HG03378 (cell line): Measurements from ENCODE around the gene CDC25C.

Experiments
- ATAC-seq: cut with Tn5 transposase; IDR thresholded peaks from one replicate; pipeline ENCODE4 v1.9.1; 2021; ENCODE audit warnings: mild to moderate bottlenecking, moderate library complexity; ENCODE audit not compliant: unreplicated experiment

CDC25C gene

DNA sequence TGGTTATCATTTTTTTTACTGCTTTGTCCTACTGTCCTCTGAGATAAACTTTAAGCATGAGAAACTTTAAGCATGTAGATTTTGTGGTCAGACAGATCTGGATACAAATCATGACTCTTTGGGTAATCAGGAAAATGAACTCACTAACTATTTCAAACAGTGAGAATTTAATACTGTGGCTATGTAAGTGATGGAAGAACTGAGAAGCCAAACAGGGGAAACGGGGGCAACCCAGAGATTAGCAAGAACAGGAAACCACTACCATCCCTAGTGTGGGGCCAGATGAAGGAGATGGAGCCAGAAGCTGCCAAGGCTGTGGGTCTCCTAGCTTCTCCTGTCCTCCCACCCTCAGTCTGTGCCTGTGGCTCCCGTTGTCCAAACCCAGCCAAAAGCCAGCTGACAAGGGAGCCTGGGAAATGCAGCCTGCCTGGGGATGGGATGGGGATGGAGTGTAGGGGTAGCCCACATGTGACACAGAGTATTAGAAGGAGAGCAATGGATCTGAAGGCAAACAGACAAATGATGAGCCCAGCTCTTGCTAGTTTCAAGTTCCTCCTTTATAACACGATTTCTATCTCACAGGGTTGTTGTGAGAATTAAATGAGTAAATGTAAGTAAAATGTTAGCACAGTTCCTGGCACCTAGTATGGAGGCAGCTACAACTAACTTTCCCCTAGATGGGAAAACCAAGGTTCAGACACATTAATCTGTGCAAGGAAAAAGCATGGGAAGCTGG lies 90.8 kb downstream of the CDC25C start:
- no peak for ATAC-seq

GRCh38 chr5:138238034-138238433 lies 93.6 kb downstream of the CDC25C start:
- no peak for ATAC-seq
